Naive thymus-derived CD4-positive, alpha-beta T cell (primary cell): Measurements from ENCODE around the gene GPR132. TPM values are rescaled to one million over a fixed set of nuclear protein-coding genes. Genes with fewer than 3 reads are reported as not detected.

Source experiments
- ATAC-seq: fragments of 150-1000 bp; cut with Tn5 transposase; 2 replicates; pipeline ENCODE4 v1.10.0; 2021; ENCODE audit warnings: mild to moderate bottlenecking, moderate library complexity
- CTCF ChIA-PET: fragments of 350-600 bp; sonication (Branson Sonifier 250); formaldehyde crosslinking; loops from one replicate; lab custom pipeline; 2021; ENCODE audit warnings: antibody characterized with exemption; lab: Charles Lee
- POLR2A ChIA-PET: fragments of 350-600 bp; sonication (Branson Sonifier 250); formaldehyde crosslinking; loops from one replicate; lab custom pipeline; 2021; ENCODE audit warnings: antibody characterized with exemption, inconsistent platforms; lab: Charles Lee
- DNase-seq, 9 donors: peaks; one replicate each; pipeline versions ENCODE4 v3.0.0 to v3.0.0-alpha.2; 2020 to 2022; ENCODE audit warnings: mixed read lengths in 1 of 9
- H3K27ac ChIP-seq: one replicate; pipeline ENCODE4 v1.7.0; 2013; ENCODE audit warnings: mild to moderate bottlenecking, low read depth, low read length, moderate library complexity
- H3K27me3 ChIP-seq, 2 donors: one replicate each; pipeline ENCODE4 v1.7.0; 2013; ENCODE audit warnings: low read length in 2 of 2, mild to moderate bottlenecking in 2 of 2, moderate library complexity in 2 of 2; ENCODE audit not compliant: control insufficient read depth in 2 of 2, insufficient read depth in 2 of 2
- H3K36me3 ChIP-seq, 3 experiments: 1 replicate in 2 of 3; 2 replicates in 1 of 3; pipeline ENCODE4 v1.7.0; 2013; ENCODE audit warnings: low read length in 3 of 3, mild to moderate bottlenecking in 3 of 3, moderate library complexity in 1 of 3; ENCODE audit not compliant: insufficient read depth in 3 of 3, control insufficient read depth in 2 of 3
- H3K4me1 ChIP-seq, 2 donors: one replicate each; pipeline ENCODE4 v1.7.0; 2013; ENCODE audit warnings: low read length in 2 of 2, mild to moderate bottlenecking in 2 of 2, moderate library complexity in 1 of 2; ENCODE audit not compliant: control insufficient read depth in 2 of 2, insufficient read depth in 2 of 2
- H3K4me3 ChIP-seq: 2 replicates; pipeline ENCODE4 v1.7.0; 2013; ENCODE audit warnings: mild to moderate bottlenecking, low read length
- H3K9me3 ChIP-seq, 3 experiments: 1 replicate in 2 of 3; 2 replicates in 1 of 3; pipeline ENCODE4 v1.7.0; 2013; ENCODE audit warnings: low read length in 3 of 3; ENCODE audit not compliant: control insufficient read depth in 2 of 3
- H3K27ac Mint-ChIP-seq, 9 donors: one replicate each; pipeline ENCODE4 v1.8.0; 2020 to 2022; ENCODE audit warnings: mixed read lengths in 9 of 9, mild to moderate bottlenecking in 8 of 9, moderate library complexity in 5 of 9, inconsistent platforms in 2 of 9
- H3K27me3 Mint-ChIP-seq, 5 donors: one replicate each; pipeline ENCODE4 v1.8.0; 2021 to 2022; ENCODE audit warnings: mixed read lengths in 5 of 5, mild to moderate bottlenecking in 1 of 5
- H3K36me3 Mint-ChIP-seq, 5 donors: one replicate each; pipeline ENCODE4 v1.8.0; 2020 to 2022; ENCODE audit warnings: mixed read lengths in 5 of 5, mild to moderate bottlenecking in 3 of 5, inconsistent platforms in 1 of 5
- H3K4me1 Mint-ChIP-seq, 7 donors: one replicate each; pipeline ENCODE4 v1.8.0; 2020 to 2022; ENCODE audit warnings: mixed read lengths in 7 of 7, mild to moderate bottlenecking in 3 of 7, inconsistent platforms in 1 of 7
- H3K4me3 Mint-ChIP-seq, 10 donors: one replicate each; pipeline ENCODE4 v1.8.0; 2020 to 2022; ENCODE audit warnings: mild to moderate bottlenecking in 10 of 10, mixed read lengths in 10 of 10, moderate library complexity in 6 of 10, inconsistent platforms in 2 of 10
- H3K9me3 Mint-ChIP-seq, 11 donors: one replicate each; pipeline ENCODE4 v1.8.0; 2020 to 2022; ENCODE audit warnings: mixed read lengths in 11 of 11, mild to moderate bottlenecking in 4 of 11, inconsistent platforms in 1 of 11, moderate library complexity in 1 of 11
- intact Hi-C, 2 donors: fragments of 100-400 bp; cut with micrococcal nuclease; formaldehyde crosslinking; loops; one replicate each; pipeline ENCODE4 v1.15.1; 2023
- polyA plus RNA-seq, 2 donors: library from polyadenylated mRNA; unstranded; fragments of 300-500 nt; fragmentation: Illumina TruSeq; gene quantifications; one replicate each; pipeline ENCODE4 v1.2.3, GENCODE V29; 2021
- total RNA-seq, 6 experiments: library from RNA in 5 of 6; stranded (reverse) in 5 of 6; gene quantifications; 1 replicate in 5 of 6; 2 replicates in 1 of 6; pipeline ENCODE4 v1.2.3 and lab custom pipeline; 2021 to 2026

GPR132 gene
- total and polyA plus RNA-seq, 7 experiments from 2014 or later, result 9.3 to 58.7 (median 40.2) TPM

- Histone ChIP-seq H3K4me1 (peaks cover 14 to 19% of the 10 kb centered on the region in 2 donors), H3K9me3 (no peaks in the 10 kb centered on the region), H3K27me3 (no peaks in the 10 kb centered on the region), H3K36me3 (no peaks in the 10 kb centered on the region), H3K4me3 (no peak overlapping the region), H3K27ac (no peak overlapping the region)
- Mint-ChIP-seq H3K9me3 (no peaks in the 10 kb centered on the region), H3K4me1 (peaks cover 13 to 25% (median 17%) of the 10 kb centered on the region in 7 donors), H3K27me3 (peaks cover 0 to 11% (median 0%) of the 10 kb centered on the region in 5 donors), H3K27ac (peak overlapping the region in 1 of 9 donors; percentile 68), H3K4me3 (peak overlapping the region in 2 of 10 donors; percentile 12 to 16), H3K36me3 (peaks cover 0 to 1% (median 0%) of the 10 kb centered on the region in 5 donors)
- intact Hi-C loops, result loop anchor here (1.0 to 10.0 kb wide), 10 partner anchors 25 to 437 kb away; partner anchors contain the start of genes BRF1 (in 1 of the 2), GPR132 (in 1 of the 2), JAG2 (in 1 of the 2) and NUDT14 (in 1 of the 2)
- DNase-seq, result peak in 1 of 9 donors; percentile 7
- ChIA-PET CTCF (interaction anchor here (0.6 to 2.6 kb wide), 7 partner anchors 14 to 262 kb away, joined by 3 to 17 read pairs (median 3); no protein-coding TSS in a partner anchor), POLR2A (interaction anchor here (1.0 to 1.5 kb wide), 5 partner anchors 27 to 262 kb away, joined by 3 to 4 read pairs (median 3); partner anchors contain the start of genes CDCA4 and NUDT14)
- no peak for ATAC-seq
Observed at GRCh38 chr14:105089746-105090492, 24.7 kb upstream of the GPR132 start.

- no peaks in the 10 kb centered on the region for H3K27me3 ChIP-seq
- no peak for DNase-seq
- Mint-ChIP-seq H3K36me3 (peaks cover 0 to 1% (median 0%) of the 10 kb centered on the region in 5 donors), H3K27ac (peak overlapping the region in 2 of 9 donors; percentile 48 to 88), H3K9me3 (no peaks in the 10 kb centered on the region), H3K27me3 (peaks cover 0 to 12% (median 0%) of the 10 kb centered on the region in 5 donors), H3K4me3 (peak overlapping the region in 8 of 10 donors; percentile 36 to 83 (median 60)), H3K4me1 (peaks cover 8 to 22% (median 14%) of the 10 kb centered on the region in 7 donors)
- intact Hi-C loops, result no loop called here
- POLR2A ChIA-PET, result interaction anchor here (1.5 to 5.2 kb wide), 2 partner anchors 14 to 30 kb away, joined by 3 to 52 read pairs; no protein-coding TSS in a partner anchor
- no peak overlapping the region for H3K4me3 ChIP-seq
- H3K4me1 ChIP-seq, result peaks cover 8 to 14% of the 10 kb centered on the region in 2 donors
- H3K9me3 ChIP-seq, result no peaks in the 10 kb centered on the region
- H3K27ac ChIP-seq, result no peak overlapping the region
- ATAC-seq, result no peak
- CTCF ChIA-PET, result interaction anchor here (1.0 to 1.6 kb wide), 3 partner anchors 21 to 31 kb away, joined by 3 read pairs; no protein-coding TSS in a partner anchor
- H3K36me3 ChIP-seq, result no peaks in the 10 kb centered on the region
Observed at GRCh38 chr14:105088812-105089745, 23.8 kb upstream of the GPR132 start.

- Histone ChIP-seq H3K27me3 (no peaks in the 10 kb centered on the region), H3K36me3 (no peaks in the 10 kb centered on the region), H3K9me3 (no peaks in the 10 kb centered on the region), H3K4me3 (no peak overlapping the region), H3K27ac (no peak overlapping the region), H3K4me1 (peaks cover 7 to 12% of the 10 kb centered on the region in 2 donors)
- peaks cover 8 to 25% (median 14%) of the 10 kb centered on the region in 7 donors for H3K4me1 Mint-ChIP-seq
- H3K4me3 Mint-ChIP-seq, result peak overlapping the region; percentile 59 to 84 (median 70)
- peak in 1 of 9 donors; percentile 11 for DNase-seq
- H3K27ac Mint-ChIP-seq, result peak overlapping the region in 4 of 9 donors; percentile 46 to 48 (median 46)
- peaks cover 0 to 4% (median 0%) of the 10 kb centered on the region in 11 donors for H3K9me3 Mint-ChIP-seq
- intact Hi-C loops, result loop anchor here (1.0 to 2.0 kb wide), 4 partner anchors 23 to 441 kb away; partner anchors contain the start of genes CDCA4 (in 2 of the 2) and GPR132 (in 1 of the 2)
- no peak for ATAC-seq
- CTCF ChIA-PET, result interaction anchor here (1.0 to 2.9 kb wide), 2 partner anchors 27 to 50 kb away, joined by 3 to 39 read pairs; no protein-coding TSS in a partner anchor
- H3K27me3 Mint-ChIP-seq, result peaks cover 0 to 17% (median 0%) of the 10 kb centered on the region in 5 donors
- peaks cover 0 to 1% (median 0%) of the 10 kb centered on the region in 5 donors for H3K36me3 Mint-ChIP-seq
- POLR2A ChIA-PET, result interaction anchor here (0.5 to 5.2 kb wide), 7 partner anchors 13 to 211 kb away, joined by 3 to 52 read pairs (median 9); partner anchors contain the start of gene GPR132
Observed at GRCh38 chr14:105087963-105088811, 23.0 kb upstream of the GPR132 start.

- peak in 1 of 9 donors; percentile 57 for DNase-seq
- ChIA-PET POLR2A (interaction anchor here (1.0 to 5.2 kb wide), 6 partner anchors 12 to 68 kb away, joined by 4 to 52 read pairs (median 30); partner anchors contain the start of gene GPR132), CTCF (interaction anchor here (0.8 to 3.0 kb wide), 11 partner anchors 12 to 265 kb away, joined by 3 to 39 read pairs (median 6); partner anchors contain the start of gene GPR132)
- peaks cover 7% of the 10 kb centered on the region in 2 donors for H3K4me1 ChIP-seq
- Mint-ChIP-seq H3K36me3 (peaks cover 0 to 3% (median 0%) of the 10 kb centered on the region in 5 donors), H3K27me3 (peaks cover 0 to 24% (median 0%) of the 10 kb centered on the region in 5 donors), H3K9me3 (peaks cover 0 to 4% (median 0%) of the 10 kb centered on the region in 11 donors), H3K4me3 (peak overlapping the region; percentile 65 to 84 (median 80)), H3K27ac (peak overlapping the region in 5 of 9 donors; percentile 13 to 67 (median 46)), H3K4me1 (peaks cover 8 to 25% (median 14%) of the 10 kb centered on the region in 7 donors)
- peak overlapping the region; percentile 63 for H3K4me3 ChIP-seq
- no peaks in the 10 kb centered on the region for H3K9me3 ChIP-seq
- H3K36me3 ChIP-seq, result no peaks in the 10 kb centered on the region
- intact Hi-C loops, result loop anchor here (1.0 to 2.0 kb wide), 4 partner anchors 23 to 441 kb away; partner anchors contain the start of genes CDCA4 (in 2 of the 2) and GPR132 (in 1 of the 2)
- H3K27me3 ChIP-seq, result no peaks in the 10 kb centered on the region
- ATAC-seq, result peak; percentile 8
- peak overlapping the region; percentile 55 for H3K27ac ChIP-seq
Observed at GRCh38 chr14:105087308-105087962, 22.2 kb upstream of the GPR132 start.
